ENCODE data around the gene CEACAM1. TPM values are rescaled to one million over a fixed set of nuclear protein-coding genes. Genes with fewer than 3 reads are reported as not detected.

CEACAM1 gene
- total RNA-seq, 1 experiment from 2014 or later = 7.1 TPM

DNA sequence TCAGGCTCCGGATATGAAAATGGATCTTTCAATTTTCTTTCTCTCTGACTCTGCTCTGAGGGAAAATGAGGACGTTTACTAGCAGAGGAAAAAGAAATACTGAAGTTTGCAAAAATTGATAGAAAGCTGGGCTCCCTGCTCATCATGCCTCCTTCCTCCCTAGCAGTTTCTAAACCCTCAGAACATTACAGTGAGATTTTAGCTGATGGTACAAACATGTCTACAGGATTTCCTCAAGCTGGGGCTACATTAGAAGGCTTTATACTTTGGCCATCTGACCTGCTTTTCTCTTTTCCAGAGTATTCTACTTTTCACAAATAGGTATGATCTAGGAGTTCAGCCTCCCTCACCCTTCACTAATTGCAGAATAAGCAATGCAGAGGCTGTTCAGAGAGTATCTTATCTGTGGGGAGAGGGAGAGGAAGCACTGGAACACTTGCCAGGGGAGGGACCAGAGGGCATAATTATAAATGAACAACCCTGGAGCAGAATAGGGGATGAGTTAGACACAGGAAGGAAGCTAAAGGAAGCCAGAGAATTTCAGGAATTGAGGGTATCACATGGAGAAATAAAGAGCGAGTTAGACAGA lies 30.0 kb downstream of the CEACAM1 start:
- intact Hi-C loops (cut with micrococcal nuclease; ENCODE audit: unreplicated experiment) = loop anchor here (1.0 kb wide), 2 partner anchors 31 to 48 kb away; no protein-coding TSS in a partner anchor
- Histone ChIP-seq H3K4me3 (ENCODE audit: low read depth, low read length) (no peak overlapping the region), H3K4me1 (peaks cover 33% of the 10 kb centered on the region), H3K27me3 (replicated peaks; ENCODE audit: control insufficient read depth, insufficient read depth, low read length) (no peaks in the 10 kb centered on the region), H3K36me3 (ENCODE audit: control insufficient read depth, insufficient read depth, low read length) (no peaks in the 10 kb centered on the region), H3K9me3 (no peaks in the 10 kb centered on the region)
- Mint-ChIP-seq H3K4me3 (ENCODE audit: unreplicated experiment) (peak overlapping the region; percentile 69), H3K27ac (ENCODE audit: unreplicated experiment) (peak overlapping the region; percentile 32), H3K27me3 (ENCODE audit: insufficient read depth, unreplicated experiment) (no peaks in the 10 kb centered on the region), H3K4me1 (ENCODE audit: low read depth, unreplicated experiment) (peaks cover 49% of the 10 kb centered on the region), H3K36me3 (ENCODE audit: insufficient read depth, unreplicated experiment) (no peaks in the 10 kb centered on the region), H3K9me3 (ENCODE audit: unreplicated experiment) (no peaks in the 10 kb centered on the region)
- TF ChIP-seq, protein P1, sequence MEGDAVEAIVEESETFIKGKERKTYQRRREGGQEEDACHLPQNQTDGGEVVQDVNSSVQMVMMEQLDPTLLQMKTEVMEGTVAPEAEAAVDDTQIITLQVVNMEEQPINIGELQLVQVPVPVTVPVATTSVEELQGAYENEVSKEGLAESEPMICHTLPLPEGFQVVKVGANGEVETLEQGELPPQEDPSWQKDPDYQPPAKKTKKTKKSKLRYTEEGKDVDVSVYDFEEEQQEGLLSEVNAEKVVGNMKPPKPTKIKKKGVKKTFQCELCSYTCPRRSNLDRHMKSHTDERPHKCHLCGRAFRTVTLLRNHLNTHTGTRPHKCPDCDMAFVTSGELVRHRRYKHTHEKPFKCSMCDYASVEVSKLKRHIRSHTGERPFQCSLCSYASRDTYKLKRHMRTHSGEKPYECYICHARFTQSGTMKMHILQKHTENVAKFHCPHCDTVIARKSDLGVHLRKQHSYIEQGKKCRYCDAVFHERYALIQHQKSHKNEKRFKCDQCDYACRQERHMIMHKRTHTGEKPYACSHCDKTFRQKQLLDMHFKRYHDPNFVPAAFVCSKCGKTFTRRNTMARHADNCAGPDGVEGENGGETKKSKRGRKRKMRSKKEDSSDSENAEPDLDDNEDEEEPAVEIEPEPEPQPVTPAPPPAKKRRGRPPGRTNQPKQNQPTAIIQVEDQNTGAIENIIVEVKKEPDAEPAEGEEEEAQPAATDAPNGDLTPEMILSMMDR (IDR thresholded peaks at IDR 0.05; ENCODE audit: insufficient read depth in 1 of 2, low read depth in 1 of 2, low read length in 1 of 2, severe bottlenecking in 1 of 2, unreplicated experiment in 1 of 2) = no peak
- POLR2A ChIA-PET = interaction anchor here (0.7 to 1.0 kb wide), 2 partner anchors 10 to 75 kb away, joined by 3 read pairs; no protein-coding TSS in a partner anchor
- BruUV-seq (replicated peaks) = no TSS peak
- CTCF ChIA-PET = interaction anchor here (0.6 to 1.6 kb wide), 6 partner anchors 11 to 57 kb away, joined by 3 to 7 read pairs (median 5); partner anchors contain the start of gene CEACAM1
- no peak for DNase-seq

DNA sequence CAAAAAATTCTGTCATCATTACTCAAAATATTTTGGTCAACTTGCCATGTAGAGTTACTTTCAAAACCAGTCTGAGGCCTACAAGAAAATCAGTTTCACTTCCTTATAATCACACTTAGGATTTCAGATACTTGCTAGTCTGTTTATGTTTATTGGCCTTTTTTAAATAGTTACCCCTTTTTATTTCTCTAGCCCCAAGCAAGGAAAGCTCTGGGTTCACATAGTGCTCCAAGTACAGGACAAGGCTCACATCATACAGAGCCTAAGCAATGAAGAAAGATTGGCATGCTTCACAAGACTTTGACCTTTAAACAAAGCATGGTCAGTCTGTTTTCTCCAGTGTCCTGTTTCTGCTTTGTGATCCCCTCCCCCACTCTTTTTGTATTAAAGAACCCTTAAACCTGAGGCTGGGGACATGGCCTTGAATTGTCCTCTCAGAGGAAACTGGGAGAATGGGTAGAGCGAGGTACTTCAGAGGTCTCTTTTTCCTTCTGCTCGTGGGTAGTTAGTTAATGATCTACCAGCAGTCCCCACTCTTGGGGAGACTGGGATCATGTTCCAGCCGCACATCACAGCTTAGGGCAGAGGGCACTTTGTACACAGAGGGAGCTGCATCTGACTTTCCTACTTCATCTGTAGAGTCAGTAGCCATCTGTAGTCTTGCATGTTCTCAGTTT lies 30.7 kb downstream of the CEACAM1 start:
- H3K27me3 ChIP-seq (replicated peaks; ENCODE audit: control insufficient read depth, insufficient read depth, low read length) = no peaks in the 10 kb centered on the region
- Mint-ChIP-seq H3K36me3 (ENCODE audit: insufficient read depth, unreplicated experiment) (no peaks in the 10 kb centered on the region), H3K27me3 (ENCODE audit: insufficient read depth, unreplicated experiment) (no peaks in the 10 kb centered on the region), H3K9me3 (ENCODE audit: unreplicated experiment) (no peaks in the 10 kb centered on the region), H3K4me3 (ENCODE audit: unreplicated experiment) (peak overlapping the region; percentile 69), H3K4me1 (ENCODE audit: low read depth, unreplicated experiment) (peaks cover 49% of the 10 kb centered on the region), H3K27ac (ENCODE audit: unreplicated experiment) (peak overlapping the region; percentile 32)
- CTCF ChIA-PET = interaction anchor here (0.6 to 1.6 kb wide), 6 partner anchors 10 to 57 kb away, joined by 3 to 7 read pairs (median 5); partner anchors contain the start of gene CEACAM1
- no peaks in the 10 kb centered on the region for H3K9me3 ChIP-seq
- DNase-seq = peak; percentile 81 to 88
- TSS peak; percentile 87 for BruUV-seq (replicated peaks)
- POLR2A ChIA-PET = interaction anchor here (0.7 to 1.0 kb wide), 2 partner anchors 10 to 74 kb away, joined by 3 read pairs; no protein-coding TSS in a partner anchor
- intact Hi-C loops (cut with micrococcal nuclease; ENCODE audit: unreplicated experiment) = loop anchor here (1.0 kb wide), 3 partner anchors 8 to 47 kb away; no protein-coding TSS in a partner anchor
- no peaks in the 10 kb centered on the region for H3K36me3 ChIP-seq (ENCODE audit: control insufficient read depth, insufficient read depth, low read length)
- TF ChIP-seq, protein P1 (IDR thresholded peaks at IDR 0.05; ENCODE audit: insufficient read depth in 1 of 2, low read depth in 1 of 2, low read length in 1 of 2, severe bottlenecking in 1 of 2, unreplicated experiment in 1 of 2) = no peak
- H3K4me3 ChIP-seq (ENCODE audit: low read depth, low read length) = no peak overlapping the region
- H3K4me1 ChIP-seq = peaks cover 33% of the 10 kb centered on the region

DNA sequence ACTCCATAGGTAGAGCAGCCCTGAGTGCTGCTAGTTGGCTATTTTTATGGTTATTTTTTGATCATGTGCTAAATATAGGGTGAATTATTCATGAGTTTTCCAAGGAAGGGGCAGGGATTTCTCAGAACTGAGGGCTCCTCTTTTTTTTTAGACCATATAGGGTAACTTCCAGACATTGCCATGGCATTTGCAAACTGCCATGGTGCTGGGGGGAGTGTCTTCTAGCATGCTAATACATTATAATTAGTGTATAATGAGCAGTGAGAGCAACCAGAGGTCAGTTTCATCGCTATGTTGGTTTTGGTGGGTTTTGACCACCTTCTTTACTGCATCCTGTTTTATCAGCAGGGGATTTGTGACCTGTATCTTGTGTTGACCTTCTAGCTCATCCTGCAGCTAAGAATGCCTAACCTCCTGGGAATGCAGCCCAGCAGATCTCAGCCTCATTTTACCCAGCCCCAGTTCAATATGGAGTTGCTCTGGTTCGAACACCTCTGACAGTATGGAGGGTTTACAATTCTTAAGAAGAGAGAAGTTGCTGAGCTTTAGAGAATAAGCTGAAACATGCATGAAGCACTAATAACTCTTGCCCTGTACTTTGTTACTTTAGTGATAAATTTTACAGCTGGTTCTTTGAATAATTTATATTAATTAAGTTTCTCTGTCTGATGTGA lies 31.7 kb downstream of the CEACAM1 start:
- Histone ChIP-seq H3K4me3 (ENCODE audit: low read depth, low read length) (no peak overlapping the region), H3K36me3 (ENCODE audit: control insufficient read depth, insufficient read depth, low read length) (no peaks in the 10 kb centered on the region), H3K27me3 (replicated peaks; ENCODE audit: control insufficient read depth, insufficient read depth, low read length) (no peaks in the 10 kb centered on the region), H3K9me3 (no peaks in the 10 kb centered on the region), H3K4me1 (peaks cover 34% of the 10 kb centered on the region)
- ChIA-PET POLR2A (no interaction called here), CTCF (no interaction called here)
- BruUV-seq (replicated peaks) = no TSS peak
- H3K9me3 Mint-ChIP-seq (ENCODE audit: unreplicated experiment) = no peaks in the 10 kb centered on the region
- DNase-seq = no peak
- H3K27ac Mint-ChIP-seq (ENCODE audit: unreplicated experiment) = peak overlapping the region; percentile 32
- intact Hi-C loops (cut with micrococcal nuclease; ENCODE audit: unreplicated experiment) = loop anchor here (1.0 kb wide), 1 partner anchor 7 kb away; no protein-coding TSS in a partner anchor
- H3K4me3 Mint-ChIP-seq (ENCODE audit: unreplicated experiment) = no peak overlapping the region
- peaks cover 49% of the 10 kb centered on the region for H3K4me1 Mint-ChIP-seq (ENCODE audit: low read depth, unreplicated experiment)
- H3K36me3 Mint-ChIP-seq (ENCODE audit: insufficient read depth, unreplicated experiment) = no peaks in the 10 kb centered on the region
- TF ChIP-seq, protein P1 (IDR thresholded peaks at IDR 0.05; ENCODE audit: insufficient read depth in 1 of 2, low read depth in 1 of 2, low read length in 1 of 2, severe bottlenecking in 1 of 2, unreplicated experiment in 1 of 2) = no peak
- no peaks in the 10 kb centered on the region for H3K27me3 Mint-ChIP-seq (ENCODE audit: insufficient read depth, unreplicated experiment)

All from Caco-2 (cell line).